Lower leg skin (tissue), 3 donors: ENCODE results near the gene MIPEP.

ENCODE experiments used
- POLR2A ChIP-seq, 2 donors: fragments of 450-650 bp; IDR thresholded peaks; one replicate each; pipeline ENCODE4 v1.6.1; 2016 to 2017; ENCODE audit warnings: antibody characterized with exemption in 2 of 2, mild to moderate bottlenecking in 1 of 2, moderate library complexity in 1 of 2
- TF ChIP-seq, protein P1 (sequence below), 3 donors: fragments of 450-650 bp; IDR thresholded peaks; one replicate each; pipeline ENCODE4 v1.5.1; 2016; ENCODE audit warnings: antibody characterized with exemption in 3 of 3, mild to moderate bottlenecking in 3 of 3, moderate library complexity in 2 of 3

DNA sequence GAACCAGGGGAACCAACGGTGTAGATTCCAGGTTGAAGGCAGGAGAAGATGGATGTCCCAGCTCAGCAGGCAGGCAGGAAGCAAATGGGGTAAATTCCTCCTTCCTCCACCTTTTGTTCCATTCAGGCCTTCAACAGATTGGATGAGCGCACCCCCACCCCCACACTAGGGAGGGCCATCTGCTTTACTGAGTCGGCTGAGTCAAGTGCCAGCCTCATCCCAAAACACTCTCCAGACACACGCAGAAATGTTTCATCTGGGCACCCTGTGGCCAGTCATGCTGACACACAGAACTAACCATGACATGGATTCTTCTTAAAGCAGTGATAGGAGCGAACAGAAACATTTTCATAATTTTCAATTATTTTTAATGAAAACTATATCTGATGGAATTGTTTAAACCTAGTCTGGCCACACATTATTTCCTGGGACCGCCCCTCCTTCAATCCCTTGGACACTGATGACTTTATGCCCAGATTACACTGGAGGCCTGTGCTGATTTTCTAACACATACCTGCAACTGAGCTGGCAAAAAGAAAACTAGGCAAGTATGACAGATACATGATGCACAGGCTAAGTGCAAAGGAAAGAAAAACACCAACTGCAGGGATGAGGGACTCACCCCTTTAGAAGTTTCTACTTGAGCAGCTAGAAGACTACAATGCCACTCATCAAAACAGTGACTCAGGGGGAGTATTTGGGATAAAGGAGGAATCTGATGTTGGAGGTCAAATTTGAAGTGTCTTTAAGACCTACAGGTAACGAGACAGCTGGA, 164.8 kb downstream of the MIPEP start:
- TF ChIP-seq, protein P1, sequence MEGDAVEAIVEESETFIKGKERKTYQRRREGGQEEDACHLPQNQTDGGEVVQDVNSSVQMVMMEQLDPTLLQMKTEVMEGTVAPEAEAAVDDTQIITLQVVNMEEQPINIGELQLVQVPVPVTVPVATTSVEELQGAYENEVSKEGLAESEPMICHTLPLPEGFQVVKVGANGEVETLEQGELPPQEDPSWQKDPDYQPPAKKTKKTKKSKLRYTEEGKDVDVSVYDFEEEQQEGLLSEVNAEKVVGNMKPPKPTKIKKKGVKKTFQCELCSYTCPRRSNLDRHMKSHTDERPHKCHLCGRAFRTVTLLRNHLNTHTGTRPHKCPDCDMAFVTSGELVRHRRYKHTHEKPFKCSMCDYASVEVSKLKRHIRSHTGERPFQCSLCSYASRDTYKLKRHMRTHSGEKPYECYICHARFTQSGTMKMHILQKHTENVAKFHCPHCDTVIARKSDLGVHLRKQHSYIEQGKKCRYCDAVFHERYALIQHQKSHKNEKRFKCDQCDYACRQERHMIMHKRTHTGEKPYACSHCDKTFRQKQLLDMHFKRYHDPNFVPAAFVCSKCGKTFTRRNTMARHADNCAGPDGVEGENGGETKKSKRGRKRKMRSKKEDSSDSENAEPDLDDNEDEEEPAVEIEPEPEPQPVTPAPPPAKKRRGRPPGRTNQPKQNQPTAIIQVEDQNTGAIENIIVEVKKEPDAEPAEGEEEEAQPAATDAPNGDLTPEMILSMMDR (IDR thresholded peaks at IDR 0.05): no peak
- TF ChIP-seq POLR2A (IDR thresholded peaks at IDR 0.05): no peak
